Loucy (cell line): ENCODE results near the gene SALL3.
"Not testable (repeated sequence)": the region's sequence is repeated elsewhere in the genome, so short reads cannot be mapped to it uniquely, and the experiment has no call there.

Experiments
- H2AFZ ChIP-seq: fragments of 200-600 bp; sonication (generic); 2 replicates; pipeline ENCODE4 v1.6.0; 2016; ENCODE audit warnings: antibody characterized with exemption, mild to moderate bottlenecking, low read length, moderate library complexity
- H3F3A ChIP-seq: fragments of 200-600 bp; 2 replicates; pipeline ENCODE4 v1.6.0; 2016; ENCODE audit warnings: antibody characterized with exemption, low read depth, mild to moderate bottlenecking
- H3K27me3 ChIP-seq: fragments of 200-600 bp; sonication (generic); 2 replicates; pipeline ENCODE4 v1.6.1; 2014; ENCODE audit warnings: low read length, mild to moderate bottlenecking; ENCODE audit not compliant: insufficient read depth, poor library complexity, severe bottlenecking
- H3K36me3 ChIP-seq: fragments of 200-600 bp; sonication (generic); 2 replicates; pipeline ENCODE4 v1.6.1; 2016; ENCODE audit warnings: low read length; ENCODE audit not compliant: insufficient read depth
- H3K4me1 ChIP-seq: fragments of 200-600 bp; sonication (generic); 2 replicates; pipeline ENCODE4 v1.5.1; 2014; ENCODE audit warnings: low read length, mild to moderate bottlenecking; ENCODE audit not compliant: insufficient read depth, poor library complexity, severe bottlenecking
- H3K4me2 ChIP-seq: fragments of 200-600 bp; sonication (generic); 2 replicates; pipeline ENCODE4 v1.6.0; 2014; ENCODE audit warnings: antibody characterized with exemption, low read length, low read depth, mild to moderate bottlenecking; ENCODE audit not compliant: poor library complexity, severe bottlenecking
- H3K4me3 ChIP-seq: fragments of 200-600 bp; sonication (generic); 2 replicates; pipeline ENCODE4 v1.5.1; 2014; ENCODE audit warnings: low read length, mild to moderate bottlenecking, mixed read lengths; ENCODE audit not compliant: poor library complexity, severe bottlenecking
- H3K79me2 ChIP-seq: fragments of 200-600 bp; sonication (generic); 2 replicates; pipeline ENCODE4 v1.6.1; 2014; ENCODE audit warnings: low read length; ENCODE audit not compliant: insufficient read depth
- H3K9ac ChIP-seq: fragments of 200-600 bp; sonication (generic); 2 replicates; pipeline ENCODE4 v1.6.0; 2014; ENCODE audit warnings: mild to moderate bottlenecking, low read depth, low read length, moderate library complexity; ENCODE audit not compliant: poor library complexity, severe bottlenecking
- H3K9me2 ChIP-seq: fragments of 200-600 bp; sonication (generic); replicated peaks from 2 replicates; pipeline ENCODE4 v1.6.1; 2016; ENCODE audit warnings: low read depth, low read length, mixed read lengths
- H3K9me3 ChIP-seq: fragments of 200-600 bp; sonication (generic); 2 replicates; pipeline ENCODE4 v1.6.1; 2014; ENCODE audit warnings: mild to moderate bottlenecking, antibody characterized with exemption, low read length, low read depth; ENCODE audit not compliant: insufficient read depth
- H4K20me1 ChIP-seq: fragments of 200-600 bp; sonication (generic); 2 replicates; pipeline ENCODE4 v1.6.0; 2014; ENCODE audit warnings: antibody characterized with exemption, low read length, mild to moderate bottlenecking; ENCODE audit not compliant: insufficient read depth, poor library complexity, severe bottlenecking
- EZH2phosphoT487 ChIP-seq: fragments of 200-600 bp; IDR thresholded peaks from 2 replicates; pipeline ENCODE4 v1.6.1; 2018; ENCODE audit warnings: antibody characterized with exemption, mild to moderate bottlenecking, moderate library complexity, borderline replicate concordance
- TF ChIP-seq, protein P1 (sequence below): fragments of 200-600 bp; sonication (generic); conservative IDR thresholded peaks from 2 replicates; pipeline ENCODE4 v1.5.1; 2014; ENCODE audit warnings: mild to moderate bottlenecking, antibody characterized with exemption, low read length

The SALL3 gene

DNA sequence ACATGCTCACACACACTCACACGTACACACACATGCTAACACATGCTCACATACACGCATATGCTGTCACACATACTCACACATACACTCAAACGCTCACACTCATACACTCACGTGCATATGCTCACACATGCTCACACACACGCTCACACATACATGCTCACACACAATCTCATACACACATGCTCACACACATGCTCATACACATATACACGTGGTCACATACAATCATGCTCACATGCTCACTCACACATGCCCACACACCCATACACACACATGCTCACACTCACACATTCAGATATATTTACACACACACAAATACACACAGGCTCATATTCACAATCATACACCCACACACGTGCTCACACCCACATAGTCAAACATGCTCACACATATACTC lies 17.5 kb upstream of the SALL3 start:
- H3K79me2 ChIP-seq, result no peaks in the 10 kb centered on the region
- peaks cover 4% of the 10 kb centered on the region; the same call in 1 of the 2 replicates for H3K9me3 ChIP-seq
- H3K4me3 ChIP-seq, result no peak overlapping the region
- no peaks in the 10 kb centered on the region for H3K27me3 ChIP-seq
- no peaks in the 10 kb centered on the region for H4K20me1 ChIP-seq
- H3K4me2 ChIP-seq, result no peak overlapping the region
- no peaks in the 10 kb centered on the region for H3K36me3 ChIP-seq
- TF ChIP-seq, protein P1, sequence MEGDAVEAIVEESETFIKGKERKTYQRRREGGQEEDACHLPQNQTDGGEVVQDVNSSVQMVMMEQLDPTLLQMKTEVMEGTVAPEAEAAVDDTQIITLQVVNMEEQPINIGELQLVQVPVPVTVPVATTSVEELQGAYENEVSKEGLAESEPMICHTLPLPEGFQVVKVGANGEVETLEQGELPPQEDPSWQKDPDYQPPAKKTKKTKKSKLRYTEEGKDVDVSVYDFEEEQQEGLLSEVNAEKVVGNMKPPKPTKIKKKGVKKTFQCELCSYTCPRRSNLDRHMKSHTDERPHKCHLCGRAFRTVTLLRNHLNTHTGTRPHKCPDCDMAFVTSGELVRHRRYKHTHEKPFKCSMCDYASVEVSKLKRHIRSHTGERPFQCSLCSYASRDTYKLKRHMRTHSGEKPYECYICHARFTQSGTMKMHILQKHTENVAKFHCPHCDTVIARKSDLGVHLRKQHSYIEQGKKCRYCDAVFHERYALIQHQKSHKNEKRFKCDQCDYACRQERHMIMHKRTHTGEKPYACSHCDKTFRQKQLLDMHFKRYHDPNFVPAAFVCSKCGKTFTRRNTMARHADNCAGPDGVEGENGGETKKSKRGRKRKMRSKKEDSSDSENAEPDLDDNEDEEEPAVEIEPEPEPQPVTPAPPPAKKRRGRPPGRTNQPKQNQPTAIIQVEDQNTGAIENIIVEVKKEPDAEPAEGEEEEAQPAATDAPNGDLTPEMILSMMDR, result no peak
- TF ChIP-seq EZH2phosphoT487, result no peak
- no peaks in the 10 kb centered on the region for H3K4me1 ChIP-seq
- H3K9me2 ChIP-seq, result no peaks in the 10 kb centered on the region
- no peaks in the 10 kb centered on the region for H3F3A ChIP-seq
- H2AFZ ChIP-seq, result no peak overlapping the region
- H3K9ac ChIP-seq, result no peak overlapping the region

DNA sequence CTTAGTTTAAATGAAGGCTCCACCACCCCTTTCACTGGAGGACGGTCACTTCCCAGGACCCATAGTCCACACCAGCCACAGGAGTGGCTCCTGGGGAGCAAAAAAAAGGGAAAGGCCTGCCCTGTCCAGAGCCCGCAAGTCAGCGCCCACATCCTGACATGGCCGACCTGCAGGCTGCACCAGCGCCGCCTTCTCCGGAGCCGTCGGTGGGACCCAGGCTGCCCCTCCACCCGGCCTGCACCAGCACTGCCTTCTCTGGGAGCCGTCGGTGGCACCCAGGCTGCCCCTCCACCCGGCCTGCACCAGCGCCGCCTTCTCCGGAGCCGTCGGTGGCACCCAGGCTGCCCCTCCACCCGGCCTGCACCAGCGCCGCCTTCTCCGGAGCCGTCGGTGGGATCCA lies 14.9 kb upstream of the SALL3 start:
- not testable (repeated sequence) for H2AFZ ChIP-seq, H3K4me2 ChIP-seq, H3K9me2 ChIP-seq, H3K27me3 ChIP-seq, H3K36me3 ChIP-seq, H3K4me3 ChIP-seq, H3K79me2 ChIP-seq, H3K9ac ChIP-seq, H4K20me1 ChIP-seq, H3K9me3 ChIP-seq, H3F3A ChIP-seq, H3K4me1 ChIP-seq

DNA sequence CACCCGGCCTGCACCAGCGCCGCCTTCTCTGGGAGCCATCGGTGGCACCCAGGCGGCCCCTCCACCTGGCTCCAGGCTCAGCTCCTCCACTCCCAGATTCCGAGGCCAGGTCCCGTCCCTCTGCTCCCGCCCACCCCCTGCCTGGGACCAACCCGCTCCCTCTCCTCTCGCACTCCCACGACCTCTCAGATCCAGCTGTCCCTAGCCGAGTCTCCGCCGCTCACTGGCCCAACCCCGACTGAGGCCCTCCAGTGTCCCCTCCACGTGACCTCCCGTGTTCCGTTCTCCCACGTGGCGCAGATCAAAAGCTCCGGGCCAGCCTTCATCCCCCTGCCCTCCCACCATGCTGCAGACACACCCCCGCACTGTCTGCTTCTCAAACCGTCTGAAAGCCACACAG lies 14.4 kb upstream of the SALL3 start:
- Histone ChIP-seq H4K20me1 (no peaks in the 10 kb centered on the region), H3K27me3 (no peaks in the 10 kb centered on the region), H3F3A (no peaks in the 10 kb centered on the region), H3K9me3 (peaks cover 4% of the 10 kb centered on the region; the same call in 1 of the 2 replicates), H2AFZ (no peak overlapping the region), H3K4me3 (no peak overlapping the region), H3K9ac (no peak overlapping the region), H3K36me3 (no peaks in the 10 kb centered on the region), H3K9me2 (no peaks in the 10 kb centered on the region), H3K4me2 (no peak overlapping the region), H3K4me1 (no peaks in the 10 kb centered on the region), H3K79me2 (no peaks in the 10 kb centered on the region)
- TF ChIP-seq, protein P1, result no peak
- TF ChIP-seq EZH2phosphoT487, result no peak

DNA sequence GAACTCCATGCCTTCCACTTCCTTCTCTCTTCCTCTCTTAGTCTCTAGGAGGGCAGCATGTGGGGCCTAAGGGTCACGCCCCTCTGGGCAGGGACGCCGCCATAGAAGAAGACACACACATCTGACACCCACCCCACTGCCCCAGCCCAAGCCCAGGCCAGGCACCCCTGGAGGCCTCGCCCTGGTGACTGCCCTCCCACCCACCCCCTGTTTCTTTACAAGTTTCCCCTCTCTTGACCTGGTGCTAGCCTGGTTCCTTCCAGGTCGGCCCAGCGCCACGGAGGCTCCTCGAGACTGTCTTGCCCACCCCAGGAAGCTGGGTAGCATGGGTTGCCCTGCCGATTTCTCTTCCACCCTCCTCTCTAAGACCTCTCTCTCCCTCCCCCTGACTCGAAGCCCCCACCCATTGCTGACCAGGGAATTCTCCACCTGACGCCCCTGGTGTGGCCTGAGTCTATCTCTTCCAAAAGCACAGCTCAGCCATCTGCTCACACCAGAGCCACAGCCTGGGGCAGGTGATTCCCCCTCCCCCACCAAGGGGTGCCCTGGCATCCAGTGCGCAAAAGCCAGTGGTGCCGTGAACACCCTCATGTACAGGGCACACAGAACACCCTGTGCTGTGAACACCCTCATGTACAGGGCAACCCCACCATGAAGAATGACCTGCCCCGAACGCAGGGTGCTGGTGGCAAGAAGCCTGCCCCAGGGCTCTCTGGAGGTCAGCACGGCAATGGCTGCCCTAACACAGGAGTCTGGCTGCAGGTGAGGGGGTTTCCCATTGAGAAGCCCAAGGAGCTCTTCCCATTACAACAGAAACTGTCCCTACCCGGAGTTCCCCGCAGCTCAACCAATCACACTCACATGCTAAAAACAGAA lies 13.5 kb upstream of the SALL3 start:
- Histone ChIP-seq H3K27me3 (no peaks in the 10 kb centered on the region), H3F3A (no peaks in the 10 kb centered on the region), H3K79me2 (no peaks in the 10 kb centered on the region), H3K4me2 (no peak overlapping the region), H3K9me3 (peaks cover 6% of the 10 kb centered on the region; the same call in 1 of the 2 replicates), H3K9ac (no peak overlapping the region), H2AFZ (no peak overlapping the region), H3K36me3 (no peaks in the 10 kb centered on the region), H3K9me2 (no peaks in the 10 kb centered on the region), H3K4me1 (no peaks in the 10 kb centered on the region), H4K20me1 (no peaks in the 10 kb centered on the region), H3K4me3 (no peak overlapping the region)
- TF ChIP-seq, protein P1, result no peak
- TF ChIP-seq EZH2phosphoT487, result no peak
